HepG2 (cell line): ENCODE data around the gene NFKB2. TPM values are rescaled to one million over a fixed set of nuclear protein-coding genes. Genes with fewer than 3 reads are reported as not detected.

Experiments
- ELF1 ChIP-seq: sonication (generic); formaldehyde crosslinking; IDR thresholded peaks from 2 replicates; pipeline ENCODE4 v1.4.0; 2020; ENCODE audit warnings: missing genetic modification reagents
- FOXJ3 ChIP-seq: sonication (generic); formaldehyde crosslinking; IDR thresholded peaks from 2 replicates; pipeline ENCODE4 v1.4.0; 2020; ENCODE audit warnings: missing genetic modification reagents, mild to moderate bottlenecking, borderline replicate concordance
- GATAD2A ChIP-seq: IDR thresholded peaks from 2 replicates; pipeline ENCODE4 v1.6.1; 2016
- SKI ChIP-seq: fragments of 450-650 bp; IDR thresholded peaks from one replicate; pipeline ENCODE4 v1.6.1; 2018; ENCODE audit warnings: mild to moderate bottlenecking; ENCODE audit not compliant: partially characterized antibody
- TCF7 ChIP-seq: sonication (generic); IDR thresholded peaks from 2 replicates; pipeline ENCODE4 v1.6.1; 2016; ENCODE audit warnings: antibody characterized with exemption, low read depth
- ZBTB3 ChIP-seq: sonication (generic); formaldehyde crosslinking; IDR thresholded peaks from 2 replicates; pipeline ENCODE4 v1.4.0; 2020; ENCODE audit warnings: low read depth, mild to moderate bottlenecking, moderate library complexity, missing genetic modification reagents, borderline replicate concordance
- ZNF350 ChIP-seq: sonication (generic); formaldehyde crosslinking; IDR thresholded peaks from 2 replicates; pipeline ENCODE4 v1.4.0; 2020; ENCODE audit warnings: mild to moderate bottlenecking, low read depth, missing genetic modification reagents, borderline replicate concordance
- ZNF672 ChIP-seq: sonication (generic); formaldehyde crosslinking; IDR thresholded peaks from 2 replicates; pipeline ENCODE4 v1.8.1; 2022; ENCODE audit warnings: missing genetic modification reagents
- ZNF747 ChIP-seq: sonication (generic); formaldehyde crosslinking; IDR thresholded peaks from 2 replicates; pipeline ENCODE4 v1.8.1; 2023; ENCODE audit warnings: missing genetic modification reagents, mild to moderate bottlenecking, borderline replicate concordance
- polyA plus RNA-seq, 8 experiments: library from polyadenylated mRNA; depleted of rRNA in 3 of 8; stranded (reverse) in 7 of 8; unstranded in 1 of 8; fragments of >200 nt; fragmentation: Illumina TruSeq in 4 of 8; extraction: Trizol in 4 of 8; gene quantifications; 2 replicates each; pipeline versions ENCODE4 v1.2.1 to v1.2.3, GENCODE V29; 2011 to 2016; ENCODE audit warnings: low read depth in 4 of 8, missing spikeins in 1 of 8, mixed read lengths in 1 of 8; ENCODE audit not compliant: insufficient read depth in 1 of 8
- total RNA-seq, 5 experiments: library from RNA; depleted of rRNA; stranded (reverse); fragments of >200 nt; fragmentation: Illumina TruSeq; extraction: Trizol; gene quantifications; 2 replicates each; pipeline ENCODE4 v1.2.3, GENCODE V29; 2016; ENCODE audit warnings: low read depth in 1 of 5
- TF ChIP-seq, protein P1 (sequence below): sonication (generic); formaldehyde crosslinking; IDR thresholded peaks from 2 replicates; pipeline ENCODE4 v1.5.0; 2020; ENCODE audit warnings: mild to moderate bottlenecking, missing genetic modification reagents, borderline replicate concordance
- TF ChIP-seq, protein P2 (sequence below): sonication (generic); formaldehyde crosslinking; IDR thresholded peaks from 2 replicates; pipeline ENCODE4 v1.8.1; 2023; ENCODE audit warnings: mild to moderate bottlenecking, missing genetic modification reagents
- TF ChIP-seq, protein P3 (sequence below): sonication (generic); formaldehyde crosslinking; IDR thresholded peaks from 2 replicates; pipeline ENCODE4 v1.4.0; 2020; ENCODE audit warnings: missing genetic modification reagents
- TF ChIP-seq, protein P4 (sequence below): sonication (generic); formaldehyde crosslinking; conservative IDR thresholded peaks from 2 replicates; pipeline ENCODE4 v1.5.0; 2020; ENCODE audit warnings: missing genetic modification reagents
- TF ChIP-seq, protein P5 (sequence below): sonication (generic); formaldehyde crosslinking; IDR thresholded peaks from 2 replicates; pipeline ENCODE4 v1.5.1; 2020; ENCODE audit warnings: missing genetic modification reagents, mild to moderate bottlenecking, borderline replicate concordance
- TF ChIP-seq, protein P6 (sequence below): sonication (generic); formaldehyde crosslinking; IDR thresholded peaks from 2 replicates; pipeline ENCODE4 v1.5.0; 2020; ENCODE audit warnings: missing genetic modification reagents

Gene NFKB2
- total and polyA plus RNA-seq, 2 of the 13 experiments (the other 11 are each of a cell fraction or from before 2014, with no cell fraction given): 7.7 to 12.5 TPM

DNA sequence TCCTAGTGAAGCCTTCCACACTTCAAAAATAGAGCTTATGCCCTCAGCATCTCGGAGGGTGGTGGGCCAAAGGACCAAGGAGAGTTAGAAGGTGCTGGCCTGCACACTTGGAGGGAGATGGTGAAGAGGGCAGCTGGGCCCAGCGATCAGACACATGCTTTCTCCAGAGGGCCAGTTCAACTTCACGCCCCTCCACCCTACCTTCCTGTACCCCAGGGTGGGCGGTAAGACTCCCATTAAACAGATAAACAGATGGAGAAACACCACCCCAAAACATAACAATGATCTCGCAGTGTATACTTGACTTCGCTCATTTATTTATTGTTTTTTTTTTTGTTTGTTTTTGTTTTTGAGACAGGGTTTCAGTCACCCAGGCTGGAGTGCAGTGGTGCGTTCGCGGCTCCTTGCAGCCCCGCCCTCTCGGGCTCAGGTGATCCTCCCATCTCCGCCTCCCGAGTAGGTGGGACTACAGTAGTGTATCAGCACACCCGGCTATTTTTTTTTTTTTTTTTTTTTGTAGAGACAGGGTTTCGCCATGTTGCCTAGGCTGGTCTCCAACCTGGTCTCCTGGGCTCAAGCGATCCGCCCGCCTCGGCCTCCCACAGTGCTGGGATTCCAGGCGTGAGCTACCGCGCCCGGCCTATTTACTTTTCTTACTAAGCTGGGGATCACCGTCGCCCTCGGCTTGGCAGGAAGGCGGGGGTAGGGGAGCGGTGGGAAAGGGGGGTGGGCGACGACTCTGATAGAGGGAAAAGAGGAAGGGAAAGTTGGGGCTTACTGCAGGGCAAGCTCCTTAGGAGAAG is 54.0 kb downstream of the NFKB2 start (continued):
- TF ChIP-seq, protein P1, sequence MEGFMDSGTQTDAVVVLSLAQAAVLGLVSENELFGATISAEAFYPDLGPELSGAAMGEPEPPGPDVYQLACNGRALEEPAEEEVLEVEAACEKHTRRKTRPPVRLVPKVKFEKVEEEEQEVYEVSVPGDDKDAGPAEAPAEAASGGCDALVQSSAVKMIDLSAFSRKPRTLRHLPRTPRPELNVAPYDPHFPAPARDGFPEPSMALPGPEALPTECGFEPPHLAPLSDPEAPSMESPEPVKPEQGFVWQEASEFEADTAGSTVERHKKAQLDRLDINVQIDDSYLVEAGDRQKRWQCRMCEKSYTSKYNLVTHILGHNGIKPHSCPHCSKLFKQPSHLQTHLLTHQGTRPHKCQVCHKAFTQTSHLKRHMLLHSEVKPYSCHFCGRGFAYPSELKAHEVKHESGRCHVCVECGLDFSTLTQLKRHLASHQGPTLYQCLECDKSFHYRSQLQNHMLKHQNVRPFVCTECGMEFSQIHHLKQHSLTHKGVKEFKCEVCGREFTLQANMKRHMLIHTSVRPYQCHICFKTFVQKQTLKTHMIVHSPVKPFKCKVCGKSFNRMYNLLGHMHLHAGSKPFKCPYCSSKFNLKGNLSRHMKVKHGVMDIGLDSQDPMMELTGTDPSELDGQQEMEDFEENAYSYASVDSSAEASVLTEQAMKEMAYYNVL: no peak
- TF ChIP-seq SKI (no peak), GATAD2A (CRISPR knock-in tag) (0 out of 2 replicates have a peak, but pooled peaks have one; percentile 4), ELF1 (no peak), ZNF747 (no peak), FOXJ3 (CRISPR knock-in tag) (no peak), ZNF350 (no peak), TCF7 (no peak), ZNF672 (CRISPR knock-in tag) (no peak), ZBTB3 (CRISPR knock-in tag) (no peak)
- TF ChIP-seq, protein P2, sequence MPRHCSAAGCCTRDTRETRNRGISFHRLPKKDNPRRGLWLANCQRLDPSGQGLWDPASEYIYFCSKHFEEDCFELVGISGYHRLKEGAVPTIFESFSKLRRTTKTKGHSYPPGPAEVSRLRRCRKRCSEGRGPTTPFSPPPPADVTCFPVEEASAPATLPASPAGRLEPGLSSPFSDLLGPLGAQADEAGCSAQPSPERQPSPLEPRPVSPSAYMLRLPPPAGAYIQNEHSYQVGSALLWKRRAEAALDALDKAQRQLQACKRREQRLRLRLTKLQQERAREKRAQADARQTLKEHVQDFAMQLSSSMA (CRISPR knock-in tag): no peak
- TF ChIP-seq, protein P3, sequence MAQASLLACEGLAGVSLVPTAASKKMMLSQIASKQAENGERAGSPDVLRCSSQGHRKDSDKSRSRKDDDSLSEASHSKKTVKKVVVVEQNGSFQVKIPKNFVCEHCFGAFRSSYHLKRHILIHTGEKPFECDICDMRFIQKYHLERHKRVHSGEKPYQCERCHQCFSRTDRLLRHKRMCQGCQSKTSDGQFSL: no peak
- TF ChIP-seq, protein P4, sequence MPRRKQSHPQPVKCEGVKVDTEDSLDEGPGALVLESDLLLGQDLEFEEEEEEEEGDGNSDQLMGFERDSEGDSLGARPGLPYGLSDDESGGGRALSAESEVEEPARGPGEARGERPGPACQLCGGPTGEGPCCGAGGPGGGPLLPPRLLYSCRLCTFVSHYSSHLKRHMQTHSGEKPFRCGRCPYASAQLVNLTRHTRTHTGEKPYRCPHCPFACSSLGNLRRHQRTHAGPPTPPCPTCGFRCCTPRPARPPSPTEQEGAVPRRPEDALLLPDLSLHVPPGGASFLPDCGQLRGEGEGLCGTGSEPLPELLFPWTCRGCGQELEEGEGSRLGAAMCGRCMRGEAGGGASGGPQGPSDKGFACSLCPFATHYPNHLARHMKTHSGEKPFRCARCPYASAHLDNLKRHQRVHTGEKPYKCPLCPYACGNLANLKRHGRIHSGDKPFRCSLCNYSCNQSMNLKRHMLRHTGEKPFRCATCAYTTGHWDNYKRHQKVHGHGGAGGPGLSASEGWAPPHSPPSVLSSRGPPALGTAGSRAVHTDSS (CRISPR knock-in tag): no peak
- TF ChIP-seq, protein P5, sequence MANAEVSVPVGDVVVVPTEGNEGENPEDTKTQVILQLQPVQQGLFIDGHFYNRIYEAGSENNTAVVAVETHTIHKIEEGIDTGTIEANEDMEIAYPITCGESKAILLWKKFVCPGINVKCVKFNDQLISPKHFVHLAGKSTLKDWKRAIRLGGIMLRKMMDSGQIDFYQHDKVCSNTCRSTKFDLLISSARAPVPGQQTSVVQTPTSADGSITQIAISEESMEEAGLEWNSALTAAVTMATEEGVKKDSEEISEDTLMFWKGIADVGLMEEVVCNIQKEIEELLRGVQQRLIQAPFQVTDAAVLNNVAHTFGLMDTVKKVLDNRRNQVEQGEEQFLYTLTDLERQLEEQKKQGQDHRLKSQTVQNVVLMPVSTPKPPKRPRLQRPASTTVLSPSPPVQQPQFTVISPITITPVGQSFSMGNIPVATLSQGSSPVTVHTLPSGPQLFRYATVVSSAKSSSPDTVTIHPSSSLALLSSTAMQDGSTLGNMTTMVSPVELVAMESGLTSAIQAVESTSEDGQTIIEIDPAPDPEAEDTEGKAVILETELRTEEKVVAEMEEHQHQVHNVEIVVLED: no peak
- TF ChIP-seq, protein P6, sequence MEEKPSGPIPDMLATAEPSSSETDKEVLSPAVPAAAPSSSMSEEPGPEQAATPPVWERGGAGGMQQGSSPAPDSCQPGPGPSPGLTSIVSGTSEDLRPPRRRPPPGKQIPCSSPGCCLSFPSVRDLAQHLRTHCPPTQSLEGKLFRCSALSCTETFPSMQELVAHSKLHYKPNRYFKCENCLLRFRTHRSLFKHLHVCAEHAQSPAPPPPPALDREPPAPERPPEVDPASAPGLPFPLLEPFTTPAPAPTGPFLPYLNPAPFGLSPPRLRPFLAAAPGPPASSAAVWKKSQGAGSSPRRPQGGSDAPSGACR (CRISPR knock-in tag): no peak
